ENCODE measurements around the gene SLC6A13.

DNA sequence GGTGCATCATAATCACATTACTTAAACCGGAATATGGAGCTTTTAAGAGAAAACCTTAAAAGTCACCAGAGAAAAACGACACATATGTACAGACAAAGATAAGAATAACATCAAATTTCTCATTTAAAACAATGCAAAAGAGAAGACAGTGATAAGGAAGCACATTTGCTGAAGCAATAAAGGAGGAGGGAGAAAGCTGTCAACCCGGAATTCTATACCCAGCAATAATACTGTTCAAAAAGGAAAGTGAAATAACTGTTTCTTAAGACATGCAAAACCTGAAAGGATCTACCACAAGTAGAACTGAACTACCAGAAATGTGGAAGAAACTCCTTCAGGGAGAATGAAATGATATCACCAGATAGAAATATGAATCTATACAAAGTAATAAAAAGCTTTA, 15.4 kb downstream of the SLC6A13 start:
- TF ChIP-seq, protein P1, sequence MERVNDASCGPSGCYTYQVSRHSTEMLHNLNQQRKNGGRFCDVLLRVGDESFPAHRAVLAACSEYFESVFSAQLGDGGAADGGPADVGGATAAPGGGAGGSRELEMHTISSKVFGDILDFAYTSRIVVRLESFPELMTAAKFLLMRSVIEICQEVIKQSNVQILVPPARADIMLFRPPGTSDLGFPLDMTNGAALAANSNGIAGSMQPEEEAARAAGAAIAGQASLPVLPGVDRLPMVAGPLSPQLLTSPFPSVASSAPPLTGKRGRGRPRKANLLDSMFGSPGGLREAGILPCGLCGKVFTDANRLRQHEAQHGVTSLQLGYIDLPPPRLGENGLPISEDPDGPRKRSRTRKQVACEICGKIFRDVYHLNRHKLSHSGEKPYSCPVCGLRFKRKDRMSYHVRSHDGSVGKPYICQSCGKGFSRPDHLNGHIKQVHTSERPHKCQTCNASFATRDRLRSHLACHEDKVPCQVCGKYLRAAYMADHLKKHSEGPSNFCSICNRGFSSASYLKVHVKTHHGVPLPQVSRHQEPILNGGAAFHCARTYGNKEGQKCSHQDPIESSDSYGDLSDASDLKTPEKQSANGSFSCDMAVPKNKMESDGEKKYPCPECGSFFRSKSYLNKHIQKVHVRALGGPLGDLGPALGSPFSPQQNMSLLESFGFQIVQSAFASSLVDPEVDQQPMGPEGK (CRISPR knock-in tag; IDR thresholded peaks at IDR 0.05; ENCODE audit: borderline replicate concordance): no peak
- TF ChIP-seq, protein P2, sequence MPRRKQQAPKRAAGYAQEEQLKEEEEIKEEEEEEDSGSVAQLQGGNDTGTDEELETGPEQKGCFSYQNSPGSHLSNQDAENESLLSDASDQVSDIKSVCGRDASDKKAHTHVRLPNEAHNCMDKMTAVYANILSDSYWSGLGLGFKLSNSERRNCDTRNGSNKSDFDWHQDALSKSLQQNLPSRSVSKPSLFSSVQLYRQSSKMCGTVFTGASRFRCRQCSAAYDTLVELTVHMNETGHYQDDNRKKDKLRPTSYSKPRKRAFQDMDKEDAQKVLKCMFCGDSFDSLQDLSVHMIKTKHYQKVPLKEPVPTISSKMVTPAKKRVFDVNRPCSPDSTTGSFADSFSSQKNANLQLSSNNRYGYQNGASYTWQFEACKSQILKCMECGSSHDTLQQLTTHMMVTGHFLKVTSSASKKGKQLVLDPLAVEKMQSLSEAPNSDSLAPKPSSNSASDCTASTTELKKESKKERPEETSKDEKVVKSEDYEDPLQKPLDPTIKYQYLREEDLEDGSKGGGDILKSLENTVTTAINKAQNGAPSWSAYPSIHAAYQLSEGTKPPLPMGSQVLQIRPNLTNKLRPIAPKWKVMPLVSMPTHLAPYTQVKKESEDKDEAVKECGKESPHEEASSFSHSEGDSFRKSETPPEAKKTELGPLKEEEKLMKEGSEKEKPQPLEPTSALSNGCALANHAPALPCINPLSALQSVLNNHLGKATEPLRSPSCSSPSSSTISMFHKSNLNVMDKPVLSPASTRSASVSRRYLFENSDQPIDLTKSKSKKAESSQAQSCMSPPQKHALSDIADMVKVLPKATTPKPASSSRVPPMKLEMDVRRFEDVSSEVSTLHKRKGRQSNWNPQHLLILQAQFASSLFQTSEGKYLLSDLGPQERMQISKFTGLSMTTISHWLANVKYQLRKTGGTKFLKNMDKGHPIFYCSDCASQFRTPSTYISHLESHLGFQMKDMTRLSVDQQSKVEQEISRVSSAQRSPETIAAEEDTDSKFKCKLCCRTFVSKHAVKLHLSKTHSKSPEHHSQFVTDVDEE (CRISPR knock-in tag; IDR thresholded peaks at IDR 0.05): no peak
- no peak for TF ChIP-seq ZC3H10 (CRISPR knock-in tag; IDR thresholded peaks at IDR 0.05)
- TF ChIP-seq ARNTL (CRISPR knock-in tag; IDR thresholded peaks at IDR 0.05; ENCODE audit: borderline replicate concordance, low read depth): no peak
- TF ChIP-seq, protein P3, sequence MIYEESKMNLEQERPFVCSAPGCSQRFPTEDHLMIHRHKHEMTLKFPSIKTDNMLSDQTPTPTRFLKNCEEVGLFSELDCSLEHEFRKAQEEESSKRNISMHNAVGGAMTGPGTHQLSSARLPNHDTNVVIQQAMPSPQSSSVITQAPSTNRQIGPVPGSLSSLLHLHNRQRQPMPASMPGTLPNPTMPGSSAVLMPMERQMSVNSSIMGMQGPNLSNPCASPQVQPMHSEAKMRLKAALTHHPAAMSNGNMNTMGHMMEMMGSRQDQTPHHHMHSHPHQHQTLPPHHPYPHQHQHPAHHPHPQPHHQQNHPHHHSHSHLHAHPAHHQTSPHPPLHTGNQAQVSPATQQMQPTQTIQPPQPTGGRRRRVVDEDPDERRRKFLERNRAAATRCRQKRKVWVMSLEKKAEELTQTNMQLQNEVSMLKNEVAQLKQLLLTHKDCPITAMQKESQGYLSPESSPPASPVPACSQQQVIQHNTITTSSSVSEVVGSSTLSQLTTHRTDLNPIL (CRISPR knock-in tag; IDR thresholded peaks at IDR 0.05; ENCODE audit: low read depth): no peak
- TF ChIP-seq ZNF70 (CRISPR knock-in tag; IDR thresholded peaks at IDR 0.05): no peak
- no peak for TF ChIP-seq ZNF8 (CRISPR knock-in tag; IDR thresholded peaks at IDR 0.05)
- no peak for TF ChIP-seq ZFP30 (CRISPR knock-in tag; IDR thresholded peaks at IDR 0.05)
- no peak for TF ChIP-seq BACH2 (CRISPR knock-in tag; IDR thresholded peaks at IDR 0.05; ENCODE audit: borderline replicate concordance)
- TF ChIP-seq ZNF565 (CRISPR knock-in tag; conservative IDR thresholded peaks at IDR 0.05; ENCODE audit: low read depth): no peak
- TF ChIP-seq SNAI2 (CRISPR knock-in tag; IDR thresholded peaks at IDR 0.05): no peak
- no peak for TF ChIP-seq CSDC2 (CRISPR knock-in tag; IDR thresholded peaks at IDR 0.05)

Data from SK-N-SH treated with all-trans-retinoic acid at 6 μM for 48 hours (cell line).